ENCODE data around the gene RBM5. TPM values are rescaled to one million over a fixed set of nuclear protein-coding genes. Genes with fewer than 3 reads are reported as not detected.

RBM5 gene
- total RNA-seq, 1 experiment from 2014 or later = 69.1 TPM

- Histone ChIP-seq H3K27me3 (ENCODE audit: control insufficient read depth, insufficient read depth, low read length) (no peaks in the 10 kb centered on the region), H3K36me3 (replicated peaks; ENCODE audit: control insufficient read depth, insufficient read depth, low read length) (no peaks in the 10 kb centered on the region), H3K4me3 (ENCODE audit: insufficient read depth, low read depth, low read length) (no peak overlapping the region)
- DNase-seq = no peak
Measured at GRCh38 chr3:50139718-50140423, 51.2 kb downstream of the RBM5 start.

DNA sequence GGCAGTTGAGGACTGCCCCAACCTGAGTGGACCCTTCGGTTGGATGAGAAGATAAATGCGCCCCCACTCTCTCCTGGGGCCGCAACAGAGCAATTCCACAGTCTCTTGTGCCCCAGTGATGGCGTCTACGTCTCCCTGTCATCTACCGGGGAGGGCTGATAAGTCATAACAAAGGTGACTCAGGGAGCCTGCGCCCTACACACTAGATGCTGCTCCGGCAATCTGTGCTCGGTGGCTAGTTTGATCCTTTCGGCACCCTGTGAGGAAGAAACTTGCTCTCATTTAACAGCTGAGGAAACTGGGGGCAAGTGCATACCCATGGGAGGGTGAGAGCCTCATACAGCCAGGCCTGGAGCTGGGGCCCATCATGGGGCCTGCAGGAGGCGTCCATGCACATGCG is 52.3 kb downstream of the RBM5 start:
- no peak for DNase-seq
- no peaks in the 10 kb centered on the region for H3K27me3 ChIP-seq (ENCODE audit: control insufficient read depth, insufficient read depth, low read length)
- H3K36me3 ChIP-seq (replicated peaks; ENCODE audit: control insufficient read depth, insufficient read depth, low read length) = no peaks in the 10 kb centered on the region
- H3K4me3 ChIP-seq (ENCODE audit: insufficient read depth, low read depth, low read length) = no peak overlapping the region

DNA sequence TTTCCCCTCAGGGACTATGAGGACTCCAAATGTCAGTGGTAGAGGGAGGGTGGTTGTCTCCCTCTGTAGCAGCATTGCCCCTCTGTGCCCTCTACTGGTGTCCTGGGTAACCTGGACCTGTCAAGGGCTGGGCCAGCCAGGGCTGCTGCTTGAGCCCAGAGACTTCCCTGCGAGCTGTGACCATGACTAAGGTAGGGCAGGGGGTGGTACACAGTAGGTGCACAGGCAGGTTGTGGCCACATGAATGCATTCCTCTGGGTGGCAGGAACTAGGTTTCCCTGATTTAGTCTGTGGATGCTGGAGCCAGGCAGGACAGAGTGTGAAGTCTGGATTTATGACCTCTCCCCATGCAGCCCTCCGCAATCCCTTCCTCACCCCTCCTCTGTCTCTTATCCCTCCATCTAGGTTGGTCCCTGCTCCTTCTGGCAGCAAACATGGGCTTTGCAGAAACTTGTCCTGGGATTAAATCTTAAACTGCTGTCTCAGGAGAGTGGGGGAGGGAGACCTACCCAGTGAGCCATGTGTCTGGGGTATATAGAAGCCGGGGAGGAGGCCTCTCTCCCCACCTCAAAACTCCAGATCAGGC is 57.7 kb downstream of the RBM5 start:
- Histone ChIP-seq H3K4me3 (ENCODE audit: insufficient read depth, low read depth, low read length) (no peak overlapping the region), H3K36me3 (replicated peaks; ENCODE audit: control insufficient read depth, insufficient read depth, low read length) (no peaks in the 10 kb centered on the region), H3K27me3 (ENCODE audit: control insufficient read depth, insufficient read depth, low read length) (no peaks in the 10 kb centered on the region)
- DNase-seq = peak; percentile 77

- Histone ChIP-seq H3K4me3 (ENCODE audit: insufficient read depth, low read depth, low read length) (no peak overlapping the region), H3K36me3 (replicated peaks; ENCODE audit: control insufficient read depth, insufficient read depth, low read length) (no peaks in the 10 kb centered on the region), H3K27me3 (ENCODE audit: control insufficient read depth, insufficient read depth, low read length) (no peaks in the 10 kb centered on the region)
- no peak for DNase-seq
Measured at GRCh38 chr3:50147016-50147415, 58.3 kb downstream of the RBM5 start.

DNA sequence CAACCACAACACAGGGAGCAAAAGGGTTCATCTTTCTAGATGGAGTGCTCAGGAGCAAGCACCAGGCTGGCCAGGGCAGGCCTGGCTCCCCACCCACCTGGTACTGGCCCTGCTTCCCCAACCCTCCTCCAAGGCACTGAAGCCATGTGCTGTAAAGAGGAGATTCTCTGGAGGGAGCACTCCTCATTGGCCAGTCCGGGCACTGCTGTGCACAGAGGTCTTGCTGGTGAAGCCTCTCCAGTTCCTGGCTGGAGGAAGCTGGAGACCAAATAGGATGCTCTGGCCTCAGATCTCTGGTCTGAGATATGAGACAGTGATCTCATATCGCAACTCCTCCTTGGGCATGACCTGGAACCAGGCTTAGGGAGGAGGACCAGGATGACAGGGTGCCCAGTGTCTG is 58.7 kb downstream of the RBM5 start:
- Histone ChIP-seq H3K4me3 (ENCODE audit: insufficient read depth, low read depth, low read length) (no peak overlapping the region), H3K27me3 (ENCODE audit: control insufficient read depth, insufficient read depth, low read length) (no peaks in the 10 kb centered on the region), H3K36me3 (replicated peaks; ENCODE audit: control insufficient read depth, insufficient read depth, low read length) (no peaks in the 10 kb centered on the region)
- no peak for DNase-seq

- DNase-seq = no peak
Measured at GRCh38 chr3:50147861-50148260, 59.1 kb downstream of the RBM5 start.

DNA sequence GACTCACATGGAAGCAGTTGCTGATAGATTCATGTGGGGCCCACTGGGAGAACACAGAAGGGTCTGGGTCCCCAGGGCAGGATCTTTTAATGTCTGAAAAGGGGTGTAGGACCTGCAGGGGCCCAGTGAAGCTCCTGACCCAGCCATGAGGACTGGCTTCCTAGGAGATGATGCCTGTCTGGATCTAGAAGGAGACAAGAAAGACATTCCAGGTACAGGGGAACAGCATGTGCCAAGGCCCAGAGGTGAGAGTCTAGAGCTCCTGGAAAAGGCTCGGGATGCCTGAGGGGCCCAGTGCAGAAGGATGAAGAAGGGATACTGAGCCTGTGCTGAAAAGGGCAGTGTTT is 61.7 kb downstream of the RBM5 start:
- no peak overlapping the region for H3K4me3 ChIP-seq (ENCODE audit: insufficient read depth, low read depth, low read length)
- DNase-seq = no peak
- H3K36me3 ChIP-seq (replicated peaks; ENCODE audit: control insufficient read depth, insufficient read depth, low read length) = no peaks in the 10 kb centered on the region
- peaks cover 11% of the 10 kb centered on the region for H3K27me3 ChIP-seq (ENCODE audit: control insufficient read depth, insufficient read depth, low read length)

More at GRCh38 chr3:50147861-50148260, 59.1 kb downstream of the RBM5 start:
- H3K36me3 ChIP-seq (replicated peaks; ENCODE audit: control insufficient read depth, insufficient read depth, low read length) = no peaks in the 10 kb centered on the region
- H3K4me3 ChIP-seq (ENCODE audit: insufficient read depth, low read depth, low read length) = no peak overlapping the region
- no peaks in the 10 kb centered on the region for H3K27me3 ChIP-seq (ENCODE audit: control insufficient read depth, insufficient read depth, low read length)

DNA sequence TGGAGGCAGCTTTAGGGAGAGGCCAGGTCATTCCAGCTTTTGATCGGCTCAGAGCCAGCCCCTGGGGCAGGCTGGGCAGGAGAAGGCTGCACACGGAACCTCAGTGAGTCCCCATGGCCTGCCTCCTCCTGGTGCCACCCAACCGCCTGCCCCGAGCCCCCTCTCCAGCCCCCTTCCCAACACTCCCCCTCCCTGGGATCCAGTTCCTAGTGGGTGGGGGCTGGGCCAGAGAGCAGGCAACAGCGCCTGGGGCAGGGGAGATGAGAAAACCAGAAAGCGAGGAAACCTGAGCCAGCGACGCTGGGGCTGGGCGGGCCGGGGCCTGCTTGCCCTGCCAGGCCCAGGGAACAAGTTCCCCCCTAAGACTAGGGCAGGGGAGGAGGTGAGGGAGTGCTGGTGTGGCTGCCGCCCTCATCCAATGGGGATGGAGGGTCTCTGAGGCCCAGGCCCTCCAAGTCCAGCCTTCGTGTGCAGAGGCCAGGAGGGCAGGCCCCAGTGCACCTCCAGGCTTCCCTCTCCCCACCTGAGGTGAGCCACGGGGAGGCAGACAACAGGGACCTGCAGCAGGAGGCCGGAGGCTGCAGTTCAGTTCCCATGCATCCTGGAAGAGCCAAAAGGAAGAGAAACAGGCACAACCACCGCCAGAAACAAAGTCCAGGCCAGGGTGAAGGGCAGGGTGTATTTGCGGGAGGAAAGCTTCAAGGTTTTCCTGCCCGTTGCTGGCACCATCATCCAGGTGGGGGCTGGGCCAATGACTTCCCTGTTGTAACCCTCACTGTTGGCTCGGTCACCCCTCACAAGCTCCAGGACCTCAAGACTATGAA is 62.4 kb downstream of the RBM5 start:
- Histone ChIP-seq H3K27me3 (ENCODE audit: control insufficient read depth, insufficient read depth, low read length) (peaks cover 16% of the 10 kb centered on the region), H3K36me3 (replicated peaks; ENCODE audit: control insufficient read depth, insufficient read depth, low read length) (no peaks in the 10 kb centered on the region)
- DNase-seq = peak; percentile 88

DNA sequence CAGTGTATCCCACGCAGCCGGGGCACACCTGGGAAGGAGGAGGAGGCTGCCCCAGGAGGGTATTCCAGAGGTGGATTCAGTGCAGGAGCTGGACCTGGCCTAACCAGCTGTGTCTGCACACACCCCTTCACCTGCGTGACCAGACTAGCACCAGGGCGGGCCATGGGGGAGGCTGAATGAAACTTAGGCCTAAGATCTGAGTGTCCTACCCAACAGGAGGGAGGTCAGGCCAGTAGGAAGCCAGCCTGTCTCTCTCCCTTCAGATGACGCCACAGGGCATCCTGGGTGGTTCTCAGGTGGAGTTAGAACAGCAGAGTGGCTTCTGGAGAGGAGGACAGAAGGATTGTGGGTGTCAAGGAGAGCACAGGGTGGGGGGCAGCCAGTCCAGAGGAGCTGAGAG is 63.0 kb downstream of the RBM5 start:
- no peak for DNase-seq
- H3K27me3 ChIP-seq (ENCODE audit: control insufficient read depth, insufficient read depth, low read length) = peaks cover 17% of the 10 kb centered on the region
- H3K36me3 ChIP-seq (replicated peaks; ENCODE audit: control insufficient read depth, insufficient read depth, low read length) = no peaks in the 10 kb centered on the region
- no peak overlapping the region for H3K4me3 ChIP-seq (ENCODE audit: insufficient read depth, low read depth, low read length)

More for the DNA sequence above, 62.4 kb downstream of the RBM5 start:
- H3K4me3 ChIP-seq (ENCODE audit: insufficient read depth, low read depth, low read length) = no peak overlapping the region

DNA sequence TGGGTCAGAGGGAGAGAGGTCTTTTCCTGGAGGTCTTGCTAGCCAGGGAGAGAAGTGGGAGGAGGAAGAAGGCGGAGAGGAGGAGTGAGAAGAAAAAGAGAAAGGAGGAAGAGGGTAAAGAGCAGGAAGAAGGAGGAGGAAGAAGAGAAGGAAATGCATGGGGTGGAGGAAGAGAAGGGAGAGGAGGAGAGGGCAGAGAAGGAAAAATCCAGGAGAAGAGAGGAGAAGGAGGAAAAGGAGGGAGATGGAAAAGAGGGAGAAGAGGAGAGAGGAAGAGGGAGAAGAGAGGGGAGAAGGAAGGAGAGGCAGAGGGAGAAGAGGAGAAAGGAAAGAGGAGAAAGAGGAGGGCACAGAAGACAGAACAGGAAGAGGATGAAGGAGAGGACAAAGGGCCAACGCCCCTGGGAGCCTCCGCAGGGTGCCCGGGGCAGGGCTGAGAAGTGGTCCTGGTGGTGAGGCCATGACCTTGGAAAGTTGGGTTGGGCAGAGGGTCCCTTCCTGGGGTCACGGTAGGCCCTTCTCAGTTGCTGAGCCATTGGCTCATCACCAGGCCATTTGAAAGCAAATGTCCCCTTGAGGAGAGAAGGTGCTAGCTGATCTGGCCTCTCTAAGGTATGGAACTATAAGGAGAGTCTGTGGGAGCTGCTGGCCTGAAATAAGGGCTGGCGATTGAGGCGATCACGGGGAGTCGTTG is 65.2 kb downstream of the RBM5 start:
- no peak for DNase-seq
- peaks cover 17% of the 10 kb centered on the region for H3K27me3 ChIP-seq (ENCODE audit: control insufficient read depth, insufficient read depth, low read length)
- H3K36me3 ChIP-seq (replicated peaks; ENCODE audit: control insufficient read depth, insufficient read depth, low read length) = no peaks in the 10 kb centered on the region
- H3K4me3 ChIP-seq (ENCODE audit: insufficient read depth, low read depth, low read length) = peak overlapping the region; percentile 50

DNA sequence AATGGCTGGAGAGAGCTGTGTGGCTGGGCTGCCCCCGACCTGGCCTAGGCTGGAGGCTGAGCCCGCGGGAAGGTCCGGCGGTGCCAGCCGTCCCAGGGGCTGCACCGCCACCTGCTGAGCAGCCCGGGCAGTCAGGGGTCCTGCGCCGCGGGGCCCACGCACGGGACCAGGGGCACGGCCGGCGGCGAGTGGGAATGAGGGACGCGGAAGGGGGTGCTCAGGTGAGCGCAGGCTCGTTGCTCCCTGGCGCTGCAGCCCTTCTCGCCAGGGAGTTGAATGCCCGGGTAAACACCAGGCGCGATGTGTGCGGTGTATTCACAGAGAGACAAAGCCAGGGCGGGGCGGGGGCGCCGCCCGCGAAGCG is 65.7 kb downstream of the RBM5 start:
- peak overlapping the region; percentile 50 for H3K4me3 ChIP-seq (ENCODE audit: insufficient read depth, low read depth, low read length)
- peaks cover 4% of the 10 kb centered on the region; the same call in 1 of the 2 replicates for H3K36me3 ChIP-seq (replicated peaks; ENCODE audit: control insufficient read depth, insufficient read depth, low read length)
- DNase-seq = peak; percentile 90
- H3K27me3 ChIP-seq (ENCODE audit: control insufficient read depth, insufficient read depth, low read length) = peaks cover 17% of the 10 kb centered on the region

GRCh38 chr3:50154840-50155490 is 66.2 kb downstream of the RBM5 start, which contains the start of gene SEMA3F:
TSS of gene SEMA3F (plus strand) at chr3:50155324. CDS start at chr3:50159623, 4,299 bp downstream.
- DNase-seq = peak; percentile 99
- peaks cover 17% of the 10 kb centered on the region for H3K27me3 ChIP-seq (ENCODE audit: control insufficient read depth, insufficient read depth, low read length)
- H3K4me3 ChIP-seq (ENCODE audit: insufficient read depth, low read depth, low read length) = peak within 1 kb of the TSS; percentile 73
- H3K36me3 ChIP-seq (replicated peaks; ENCODE audit: control insufficient read depth, insufficient read depth, low read length) = peaks cover 4% of the 10 kb centered on the region

DNA sequence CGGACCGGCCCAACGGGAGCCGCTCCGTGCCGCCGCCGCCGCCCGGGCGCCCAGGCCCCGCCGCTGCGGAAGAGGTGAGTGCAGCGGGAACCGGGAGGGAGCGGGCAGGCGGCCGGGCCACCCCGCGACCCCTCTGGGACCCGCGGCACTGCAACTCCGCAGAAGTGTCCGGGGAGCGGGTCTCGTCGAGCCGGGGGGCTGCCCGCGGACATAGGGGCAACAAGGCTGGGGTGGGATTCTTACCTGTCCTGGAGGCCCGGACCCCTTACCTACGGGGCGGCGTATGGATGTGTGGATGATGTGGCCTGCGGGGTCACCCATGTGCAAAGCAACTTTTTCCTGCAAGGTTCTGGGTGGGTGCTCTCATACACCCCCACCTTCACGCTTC is 66.8 kb downstream of the RBM5 start:
- DNase-seq = no peak
- H3K27me3 ChIP-seq (ENCODE audit: control insufficient read depth, insufficient read depth, low read length) = peaks cover 17% of the 10 kb centered on the region
- peak overlapping the region; percentile 73 for H3K4me3 ChIP-seq (ENCODE audit: insufficient read depth, low read depth, low read length)
- H3K36me3 ChIP-seq (replicated peaks; ENCODE audit: control insufficient read depth, insufficient read depth, low read length) = peaks cover 4% of the 10 kb centered on the region

- Histone ChIP-seq H3K36me3 (replicated peaks; ENCODE audit: control insufficient read depth, insufficient read depth, low read length) (peaks cover 4% of the 10 kb centered on the region), H3K27me3 (ENCODE audit: control insufficient read depth, insufficient read depth, low read length) (peaks cover 17% of the 10 kb centered on the region), H3K4me3 (ENCODE audit: insufficient read depth, low read depth, low read length) (peak overlapping the region; percentile 73)
- DNase-seq = peak; percentile 78
Measured at GRCh38 chr3:50155891-50156290, 67.2 kb downstream of the RBM5 start.

Measured in H7 (cell line).